AG04450 (cell line): ENCODE results near the gene LMF1. TPM values are rescaled to one million over a fixed set of nuclear protein-coding genes. Genes with fewer than 3 reads are reported as not detected.

Experiments used
- CTCF ChIA-PET: fragments of 300-600, 350-600 bp; formaldehyde crosslinking; extraction: SDS; loops from one replicate; lab custom pipeline; 2022; ENCODE audit warnings: antibody characterized with exemption, inconsistent platforms; lab: Charles Lee
- POLR2A ChIA-PET: fragments of 350-600 bp; formaldehyde crosslinking; extraction: SDS; loops from one replicate; lab custom pipeline; 2021; ENCODE audit warnings: antibody characterized with exemption, inconsistent platforms; lab: Yijun Ruan, JAX
- DNase-seq: peaks from one replicate; pipeline ENCODE4 v3.0.0-alpha.2; 2011; ENCODE audit warnings: low read depth, low spot score
- H3K27ac ChIP-seq: one replicate; pipeline ENCODE4 v1.5.1; 2012; ENCODE audit warnings: low read depth, low read length, control low read depth
- H3K27me3 ChIP-seq: one replicate; pipeline ENCODE4 v1.6.0; 2012; ENCODE audit warnings: low read length; ENCODE audit not compliant: control insufficient read depth, insufficient read depth
- H3K4me3 ChIP-seq: 2 replicates; pipeline ENCODE4 v1.5.1; 2011; ENCODE audit warnings: mild to moderate bottlenecking, low read depth, low read length, control low read depth
- H3K9me3 ChIP-seq: 2 replicates; pipeline ENCODE4 v1.5.1; 2012; ENCODE audit warnings: low read length; ENCODE audit not compliant: control insufficient read depth, insufficient read depth
- CTCF ChIP-seq: IDR thresholded peaks from 2 replicates; pipeline ENCODE4 v1.5.1; 2011; ENCODE audit warnings: low read depth, low read length, control low read depth, inconsistent platforms
- polyA plus RNA-seq: library from polyadenylated mRNA; depleted of rRNA; stranded (reverse); fragments of >200 nt; gene quantifications from 2 replicates; pipeline ENCODE4 v1.2.3, GENCODE V29; 2011

Gene LMF1
- polyA plus RNA-seq, 1 experiment: 11.8 TPM

GRCh38 chr16:870856-871561, 99.8 kb downstream of the LMF1 start:
- CTCF ChIA-PET: no interaction called here

GRCh38 chr16:869823-870641, 100.8 kb downstream of the LMF1 start:
- H3K27me3 ChIP-seq: peaks cover 2% of the 10 kb centered on the region
- no peak for DNase-seq
- peaks cover 66% of the 10 kb centered on the region for H3K9me3 ChIP-seq
- no peak overlapping the region for H3K4me3 ChIP-seq
- POLR2A ChIA-PET: no interaction called here
- CTCF ChIA-PET: no interaction called here
- no peak overlapping the region for H3K27ac ChIP-seq
- TF ChIP-seq CTCF: no peak

More at GRCh38 chr16:870856-871561, 99.8 kb downstream of the LMF1 start:
- TF ChIP-seq CTCF: no peak
- POLR2A ChIA-PET: no interaction called here
- Histone ChIP-seq H3K4me3 (no peak overlapping the region), H3K27me3 (no peaks in the 10 kb centered on the region), H3K27ac (no peak overlapping the region), H3K9me3 (peaks cover 75% of the 10 kb centered on the region)
- DNase-seq: no peak

- ChIA-PET CTCF (no interaction called here), POLR2A (no interaction called here)
- Histone ChIP-seq H3K4me3 (no peak overlapping the region), H3K27me3 (peaks cover 2% of the 10 kb centered on the region), H3K27ac (no peak overlapping the region), H3K9me3 (peaks cover 58% of the 10 kb centered on the region)
- no peak for TF ChIP-seq CTCF
- no peak for DNase-seq
These were observed 101.7 kb downstream of the LMF1 start for GRCh38 chr16:868846-869822.

- peaks cover 56% of the 10 kb centered on the region for H3K9me3 ChIP-seq
- peaks cover 2% of the 10 kb centered on the region for H3K27me3 ChIP-seq
- no peak for DNase-seq
- no peak overlapping the region for H3K27ac ChIP-seq
- no peak overlapping the region for H3K4me3 ChIP-seq
- ChIA-PET CTCF (no interaction called here), POLR2A (no interaction called here)
- TF ChIP-seq CTCF: no peak
These were observed 102.4 kb downstream of the LMF1 start for GRCh38 chr16:868386-868755.
